ENCODE data around the gene ZNF445.

DNA sequence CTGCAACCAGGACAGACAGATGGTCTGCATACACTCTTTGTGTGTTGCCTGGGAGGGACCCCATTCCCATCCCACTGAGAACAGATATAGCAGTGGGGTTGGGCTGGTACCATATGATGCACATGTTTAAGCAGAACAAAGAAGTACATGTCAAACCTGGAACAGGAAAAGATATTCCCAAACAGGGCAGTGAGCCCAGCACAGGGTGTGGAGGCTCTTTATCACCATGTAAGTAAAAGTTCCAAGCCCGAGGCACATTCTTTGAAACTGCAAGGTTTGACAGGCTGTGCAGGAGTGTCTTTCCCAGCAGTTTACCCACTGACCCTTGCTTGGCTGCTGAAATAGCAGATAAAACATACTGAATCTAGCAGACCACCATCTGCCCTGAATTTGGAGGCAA, 5.3 kb upstream of the ZNF445 start:
- TF ChIP-seq CTCF (IDR thresholded peaks at IDR 0.05) (no peak), POLR2A (IDR thresholded peaks at IDR 0.05) (no peak)

All from body of pancreas (tissue), 4 donors.